SK-N-SH treated with all-trans-retinoic acid at 6 μM for 48 hours (cell line): ENCODE results near the gene BIRC5.

Experiments used
- ATAC-seq: fragments of 200-7000 bp; cut with Tn5 transposase; 3 replicates; pipeline ENCODE4 v1.9.1; 2020; ENCODE audit warnings: mild to moderate bottlenecking, moderate library complexity
- ARNTL ChIP-seq: fragments of 450-650 bp; formaldehyde crosslinking; IDR thresholded peaks from 2 replicates; pipeline ENCODE4 v1.5.0; 2020; ENCODE audit warnings: low read depth, mild to moderate bottlenecking, moderate library complexity, borderline replicate concordance
- BACH2 ChIP-seq: fragments of 250-450 bp; sonication (Bioruptor Pico); IDR thresholded peaks from 2 replicates; pipeline ENCODE4 v1.9.0; 2021; ENCODE audit warnings: mild to moderate bottlenecking, borderline replicate concordance
- ESRRG ChIP-seq: fragments of 250-450 bp; sonication (Bioruptor Pico); IDR thresholded peaks from 2 replicates; pipeline ENCODE4 v1.6.1; 2021; ENCODE audit warnings: mild to moderate bottlenecking
- GLIS3 ChIP-seq: fragments of 250-450 bp; sonication (Bioruptor Pico); IDR thresholded peaks from 2 replicates; pipeline ENCODE4 v1.5.0; 2020; ENCODE audit warnings: mild to moderate bottlenecking, moderate library complexity
- ISL1 ChIP-seq: fragments of 250-450 bp; sonication (Bioruptor Pico); IDR thresholded peaks from 2 replicates; pipeline ENCODE4 v2.1.2; 2022; ENCODE audit warnings: mild to moderate bottlenecking, moderate library complexity
- OSR1 ChIP-seq: fragments of 250-450 bp; sonication (Bioruptor Pico); IDR thresholded peaks from 2 replicates; pipeline ENCODE4 v1.8.0; 2022; ENCODE audit warnings: moderate library complexity, mild to moderate bottlenecking, inconsistent platforms
- PPARA ChIP-seq: fragments of 250-450 bp; sonication (Bioruptor Pico); IDR thresholded peaks from 2 replicates; pipeline ENCODE4 v1.5.0; 2020; ENCODE audit warnings: mild to moderate bottlenecking, borderline replicate concordance
- RARB ChIP-seq: fragments of 250-450 bp; sonication (Bioruptor Pico); IDR thresholded peaks from 2 replicates; pipeline ENCODE4 v1.8.0; 2021; ENCODE audit warnings: mild to moderate bottlenecking, moderate library complexity
- TCF4 ChIP-seq: fragments of 250-450 bp; sonication (Bioruptor Pico); IDR thresholded peaks from 2 replicates; pipeline ENCODE4 v1.8.0; 2021; ENCODE audit warnings: mild to moderate bottlenecking, moderate library complexity, borderline replicate concordance
- TOX ChIP-seq: fragments of 250-450 bp; sonication (Bioruptor Pico); IDR thresholded peaks from 2 replicates; pipeline ENCODE4 v1.8.0; 2021; ENCODE audit warnings: mild to moderate bottlenecking, moderate library complexity, borderline replicate concordance
- ZC3H10 ChIP-seq: fragments of 250-450 bp; sonication (Bioruptor Pico); IDR thresholded peaks from 2 replicates; pipeline ENCODE4 v1.5.1; 2021; ENCODE audit warnings: mild to moderate bottlenecking, moderate library complexity
- ZFP30 ChIP-seq: fragments of 450-650 bp; formaldehyde crosslinking; IDR thresholded peaks from 2 replicates; pipeline ENCODE4 v1.5.0; 2022; ENCODE audit warnings: mild to moderate bottlenecking, moderate library complexity
- ZNF70 ChIP-seq: fragments of 450-650 bp; formaldehyde crosslinking; IDR thresholded peaks from 2 replicates; pipeline ENCODE4 v1.5.0; 2020; ENCODE audit warnings: mild to moderate bottlenecking, moderate library complexity
- ZNF8 ChIP-seq: fragments of 450-650 bp; formaldehyde crosslinking; IDR thresholded peaks from 2 replicates; pipeline ENCODE4 v1.5.0; 2020; ENCODE audit warnings: mild to moderate bottlenecking, moderate library complexity
- TF ChIP-seq, protein P1 (sequence below): fragments of 250-450 bp; sonication (Bioruptor Pico); IDR thresholded peaks from 2 replicates; pipeline ENCODE4 v1.5.1; 2021; ENCODE audit warnings: mild to moderate bottlenecking, moderate library complexity
- TF ChIP-seq, protein P2 (sequence below): fragments of 250-450 bp; sonication (Bioruptor Pico); IDR thresholded peaks from 2 replicates; pipeline ENCODE4 v1.8.0; 2020; ENCODE audit warnings: mild to moderate bottlenecking, moderate library complexity, borderline replicate concordance
- TF ChIP-seq, protein P3 (sequence below): fragments of 250-450 bp; sonication (Bioruptor Pico); IDR thresholded peaks from 2 replicates; pipeline ENCODE4 v1.5.1; 2020; ENCODE audit warnings: low read depth, mild to moderate bottlenecking, moderate library complexity
- TF ChIP-seq, protein P4 (sequence below): fragments of 250-450 bp; sonication (Bioruptor Pico); IDR thresholded peaks from 2 replicates; pipeline ENCODE4 v1.5.0; 2020; ENCODE audit warnings: mild to moderate bottlenecking, moderate library complexity

Gene BIRC5

DNA sequence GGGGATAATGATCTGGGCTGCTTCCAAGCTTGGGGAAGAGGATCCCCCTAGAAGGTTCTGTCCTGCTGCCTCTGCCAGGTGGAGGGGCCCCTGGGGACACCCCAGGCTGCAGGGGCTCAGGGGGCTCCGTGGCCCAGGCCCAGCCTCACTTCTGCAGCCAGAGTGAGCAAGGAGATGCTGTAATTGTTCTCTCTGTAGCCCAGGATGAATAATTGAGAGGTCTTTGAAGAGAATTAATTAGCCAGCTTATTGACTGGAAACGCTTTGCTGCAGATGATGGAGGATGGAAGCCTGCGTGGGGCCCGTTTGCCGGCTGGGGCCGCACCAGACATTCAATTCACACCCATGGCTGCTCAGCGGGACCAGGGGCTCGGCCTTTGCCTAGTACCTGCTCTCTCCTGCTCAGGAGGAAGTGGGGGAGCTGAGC, 55.9 kb downstream of the BIRC5 start:
- no peak for TF ChIP-seq TOX
- no peak for TF ChIP-seq RARB (CRISPR knock-in tag)
- TF ChIP-seq TCF4 (CRISPR knock-in tag), result no peak
- TF ChIP-seq, protein P1, sequence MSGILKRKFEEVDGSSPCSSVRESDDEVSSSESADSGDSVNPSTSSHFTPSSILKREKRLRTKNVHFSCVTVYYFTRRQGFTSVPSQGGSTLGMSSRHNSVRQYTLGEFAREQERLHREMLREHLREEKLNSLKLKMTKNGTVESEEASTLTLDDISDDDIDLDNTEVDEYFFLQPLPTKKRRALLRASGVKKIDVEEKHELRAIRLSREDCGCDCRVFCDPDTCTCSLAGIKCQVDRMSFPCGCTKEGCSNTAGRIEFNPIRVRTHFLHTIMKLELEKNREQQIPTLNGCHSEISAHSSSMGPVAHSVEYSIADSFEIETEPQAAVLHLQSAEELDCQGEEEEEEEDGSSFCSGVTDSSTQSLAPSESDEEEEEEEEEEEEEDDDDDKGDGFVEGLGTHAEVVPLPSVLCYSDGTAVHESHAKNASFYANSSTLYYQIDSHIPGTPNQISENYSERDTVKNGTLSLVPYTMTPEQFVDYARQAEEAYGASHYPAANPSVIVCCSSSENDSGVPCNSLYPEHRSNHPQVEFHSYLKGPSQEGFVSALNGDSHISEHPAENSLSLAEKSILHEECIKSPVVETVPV (CRISPR knock-in tag), result no peak
- TF ChIP-seq ZC3H10, result no peak
- no peak for TF ChIP-seq GLIS3 (CRISPR knock-in tag)
- TF ChIP-seq, protein P2, sequence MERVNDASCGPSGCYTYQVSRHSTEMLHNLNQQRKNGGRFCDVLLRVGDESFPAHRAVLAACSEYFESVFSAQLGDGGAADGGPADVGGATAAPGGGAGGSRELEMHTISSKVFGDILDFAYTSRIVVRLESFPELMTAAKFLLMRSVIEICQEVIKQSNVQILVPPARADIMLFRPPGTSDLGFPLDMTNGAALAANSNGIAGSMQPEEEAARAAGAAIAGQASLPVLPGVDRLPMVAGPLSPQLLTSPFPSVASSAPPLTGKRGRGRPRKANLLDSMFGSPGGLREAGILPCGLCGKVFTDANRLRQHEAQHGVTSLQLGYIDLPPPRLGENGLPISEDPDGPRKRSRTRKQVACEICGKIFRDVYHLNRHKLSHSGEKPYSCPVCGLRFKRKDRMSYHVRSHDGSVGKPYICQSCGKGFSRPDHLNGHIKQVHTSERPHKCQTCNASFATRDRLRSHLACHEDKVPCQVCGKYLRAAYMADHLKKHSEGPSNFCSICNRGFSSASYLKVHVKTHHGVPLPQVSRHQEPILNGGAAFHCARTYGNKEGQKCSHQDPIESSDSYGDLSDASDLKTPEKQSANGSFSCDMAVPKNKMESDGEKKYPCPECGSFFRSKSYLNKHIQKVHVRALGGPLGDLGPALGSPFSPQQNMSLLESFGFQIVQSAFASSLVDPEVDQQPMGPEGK (CRISPR knock-in tag), result no peak
- no peak for TF ChIP-seq OSR1 (CRISPR knock-in tag)
- no peak for TF ChIP-seq ZFP30
- no peak for TF ChIP-seq ARNTL (CRISPR knock-in tag)
- no peak for TF ChIP-seq BACH2 (CRISPR knock-in tag)
- ATAC-seq, result no peak; the same call in 2 of the 3 replicates

DNA sequence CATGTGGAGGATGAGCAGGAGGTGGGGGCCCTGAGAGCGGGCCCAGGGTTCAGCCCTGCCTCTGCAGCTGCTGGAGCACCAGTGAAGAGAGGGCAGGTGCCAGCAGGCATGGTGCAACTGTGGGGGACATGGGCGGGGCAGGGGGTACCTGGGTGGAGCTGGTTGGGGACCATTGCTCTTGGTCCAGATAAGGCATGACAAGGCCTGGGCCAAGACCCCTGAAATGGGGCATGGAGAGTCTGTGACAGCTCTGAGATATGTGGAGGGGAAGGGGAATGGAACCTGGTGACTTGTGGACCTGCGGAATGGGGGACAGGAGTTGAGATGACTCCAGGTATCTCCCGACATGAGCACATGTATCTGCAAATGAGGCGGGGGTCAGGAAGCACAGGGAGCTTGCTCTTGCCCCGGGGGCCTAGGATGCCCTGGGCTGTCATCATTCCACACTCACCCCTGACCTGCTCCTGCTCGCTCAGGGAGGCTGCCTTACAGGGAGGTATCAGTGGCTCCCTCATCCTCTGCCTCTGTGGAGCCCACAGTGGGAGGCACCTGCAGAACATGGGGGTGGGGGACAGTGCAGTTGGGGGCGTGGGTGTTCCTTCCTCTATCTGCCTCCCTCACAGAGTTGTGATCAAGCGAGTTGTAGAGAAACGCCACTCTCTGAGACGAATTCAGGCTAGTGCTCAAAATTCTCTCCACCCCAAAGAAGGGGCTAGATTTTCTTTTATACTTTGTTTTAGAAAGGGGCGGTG, 57.5 kb downstream of the BIRC5 start:
- TF ChIP-seq, protein P3, sequence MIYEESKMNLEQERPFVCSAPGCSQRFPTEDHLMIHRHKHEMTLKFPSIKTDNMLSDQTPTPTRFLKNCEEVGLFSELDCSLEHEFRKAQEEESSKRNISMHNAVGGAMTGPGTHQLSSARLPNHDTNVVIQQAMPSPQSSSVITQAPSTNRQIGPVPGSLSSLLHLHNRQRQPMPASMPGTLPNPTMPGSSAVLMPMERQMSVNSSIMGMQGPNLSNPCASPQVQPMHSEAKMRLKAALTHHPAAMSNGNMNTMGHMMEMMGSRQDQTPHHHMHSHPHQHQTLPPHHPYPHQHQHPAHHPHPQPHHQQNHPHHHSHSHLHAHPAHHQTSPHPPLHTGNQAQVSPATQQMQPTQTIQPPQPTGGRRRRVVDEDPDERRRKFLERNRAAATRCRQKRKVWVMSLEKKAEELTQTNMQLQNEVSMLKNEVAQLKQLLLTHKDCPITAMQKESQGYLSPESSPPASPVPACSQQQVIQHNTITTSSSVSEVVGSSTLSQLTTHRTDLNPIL, result no peak
- TF ChIP-seq, protein P4, sequence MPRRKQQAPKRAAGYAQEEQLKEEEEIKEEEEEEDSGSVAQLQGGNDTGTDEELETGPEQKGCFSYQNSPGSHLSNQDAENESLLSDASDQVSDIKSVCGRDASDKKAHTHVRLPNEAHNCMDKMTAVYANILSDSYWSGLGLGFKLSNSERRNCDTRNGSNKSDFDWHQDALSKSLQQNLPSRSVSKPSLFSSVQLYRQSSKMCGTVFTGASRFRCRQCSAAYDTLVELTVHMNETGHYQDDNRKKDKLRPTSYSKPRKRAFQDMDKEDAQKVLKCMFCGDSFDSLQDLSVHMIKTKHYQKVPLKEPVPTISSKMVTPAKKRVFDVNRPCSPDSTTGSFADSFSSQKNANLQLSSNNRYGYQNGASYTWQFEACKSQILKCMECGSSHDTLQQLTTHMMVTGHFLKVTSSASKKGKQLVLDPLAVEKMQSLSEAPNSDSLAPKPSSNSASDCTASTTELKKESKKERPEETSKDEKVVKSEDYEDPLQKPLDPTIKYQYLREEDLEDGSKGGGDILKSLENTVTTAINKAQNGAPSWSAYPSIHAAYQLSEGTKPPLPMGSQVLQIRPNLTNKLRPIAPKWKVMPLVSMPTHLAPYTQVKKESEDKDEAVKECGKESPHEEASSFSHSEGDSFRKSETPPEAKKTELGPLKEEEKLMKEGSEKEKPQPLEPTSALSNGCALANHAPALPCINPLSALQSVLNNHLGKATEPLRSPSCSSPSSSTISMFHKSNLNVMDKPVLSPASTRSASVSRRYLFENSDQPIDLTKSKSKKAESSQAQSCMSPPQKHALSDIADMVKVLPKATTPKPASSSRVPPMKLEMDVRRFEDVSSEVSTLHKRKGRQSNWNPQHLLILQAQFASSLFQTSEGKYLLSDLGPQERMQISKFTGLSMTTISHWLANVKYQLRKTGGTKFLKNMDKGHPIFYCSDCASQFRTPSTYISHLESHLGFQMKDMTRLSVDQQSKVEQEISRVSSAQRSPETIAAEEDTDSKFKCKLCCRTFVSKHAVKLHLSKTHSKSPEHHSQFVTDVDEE (CRISPR knock-in tag), result no peak
- TF ChIP-seq OSR1 (CRISPR knock-in tag), result no peak
- no peak for TF ChIP-seq PPARA (CRISPR knock-in tag)
- TF ChIP-seq TOX, result no peak
- TF ChIP-seq, protein P1 (CRISPR knock-in tag), result no peak
- TF ChIP-seq GLIS3 (CRISPR knock-in tag), result no peak
- TF ChIP-seq ZNF70, result no peak
- TF ChIP-seq BACH2 (CRISPR knock-in tag), result no peak
- TF ChIP-seq ZNF8 (CRISPR knock-in tag), result no peak
- no peak for TF ChIP-seq ISL1 (CRISPR knock-in tag)
- no peak for TF ChIP-seq ESRRG (CRISPR knock-in tag)
- TF ChIP-seq, protein P2 (CRISPR knock-in tag), result no peak
- no peak for ATAC-seq
